Astrocyte of the spinal cord (primary cell): ENCODE measurements around the gene DTNA.

Experiments
- DNase-seq: peaks from one replicate; pipeline ENCODE4 v3.0.0; 2011; ENCODE audit warnings: low read depth, low spot score
- H3K4me3 ChIP-seq: 2 replicates; pipeline ENCODE4 v1.5.1; 2011; ENCODE audit warnings: low read depth, mild to moderate bottlenecking, low read length, moderate library complexity
- in situ Hi-C: cut with HindIII; loops from 2 replicates; pipeline ENCODE4 v1.10.0; 2017; ENCODE audit warnings: low sequenced_read_pairs
- TF ChIP-seq, protein P1 (sequence below): IDR thresholded peaks from 2 replicates; pipeline ENCODE4 v1.5.1; 2012; ENCODE audit warnings: low read depth, mild to moderate bottlenecking, low read length, inconsistent platforms

The DTNA gene

DNA sequence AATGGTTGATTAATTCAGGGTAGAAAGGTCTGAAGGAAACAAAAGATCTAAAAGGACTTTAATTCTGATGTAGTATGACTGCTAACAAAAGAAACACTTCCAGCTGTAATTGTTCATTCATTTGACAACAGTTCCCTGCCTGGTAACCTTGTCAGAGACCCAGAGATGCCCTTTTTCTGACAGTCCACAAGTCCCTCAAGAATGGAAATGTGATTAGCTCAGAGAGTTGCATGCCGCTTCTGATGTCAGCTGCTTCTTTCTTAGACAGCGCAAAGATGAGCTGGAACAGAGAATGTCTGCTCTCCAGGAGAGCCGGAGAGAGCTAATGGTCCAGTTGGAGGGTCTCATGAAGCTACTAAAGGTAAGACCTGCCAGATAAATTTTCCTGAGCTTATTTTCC is 153.6 kb downstream of the DTNA start:
- in situ Hi-C loops = no loop called here
- H3K4me3 ChIP-seq = no peak overlapping the region
- TF ChIP-seq, protein P1, sequence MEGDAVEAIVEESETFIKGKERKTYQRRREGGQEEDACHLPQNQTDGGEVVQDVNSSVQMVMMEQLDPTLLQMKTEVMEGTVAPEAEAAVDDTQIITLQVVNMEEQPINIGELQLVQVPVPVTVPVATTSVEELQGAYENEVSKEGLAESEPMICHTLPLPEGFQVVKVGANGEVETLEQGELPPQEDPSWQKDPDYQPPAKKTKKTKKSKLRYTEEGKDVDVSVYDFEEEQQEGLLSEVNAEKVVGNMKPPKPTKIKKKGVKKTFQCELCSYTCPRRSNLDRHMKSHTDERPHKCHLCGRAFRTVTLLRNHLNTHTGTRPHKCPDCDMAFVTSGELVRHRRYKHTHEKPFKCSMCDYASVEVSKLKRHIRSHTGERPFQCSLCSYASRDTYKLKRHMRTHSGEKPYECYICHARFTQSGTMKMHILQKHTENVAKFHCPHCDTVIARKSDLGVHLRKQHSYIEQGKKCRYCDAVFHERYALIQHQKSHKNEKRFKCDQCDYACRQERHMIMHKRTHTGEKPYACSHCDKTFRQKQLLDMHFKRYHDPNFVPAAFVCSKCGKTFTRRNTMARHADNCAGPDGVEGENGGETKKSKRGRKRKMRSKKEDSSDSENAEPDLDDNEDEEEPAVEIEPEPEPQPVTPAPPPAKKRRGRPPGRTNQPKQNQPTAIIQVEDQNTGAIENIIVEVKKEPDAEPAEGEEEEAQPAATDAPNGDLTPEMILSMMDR = no peak
- DNase-seq = no peak

DNA sequence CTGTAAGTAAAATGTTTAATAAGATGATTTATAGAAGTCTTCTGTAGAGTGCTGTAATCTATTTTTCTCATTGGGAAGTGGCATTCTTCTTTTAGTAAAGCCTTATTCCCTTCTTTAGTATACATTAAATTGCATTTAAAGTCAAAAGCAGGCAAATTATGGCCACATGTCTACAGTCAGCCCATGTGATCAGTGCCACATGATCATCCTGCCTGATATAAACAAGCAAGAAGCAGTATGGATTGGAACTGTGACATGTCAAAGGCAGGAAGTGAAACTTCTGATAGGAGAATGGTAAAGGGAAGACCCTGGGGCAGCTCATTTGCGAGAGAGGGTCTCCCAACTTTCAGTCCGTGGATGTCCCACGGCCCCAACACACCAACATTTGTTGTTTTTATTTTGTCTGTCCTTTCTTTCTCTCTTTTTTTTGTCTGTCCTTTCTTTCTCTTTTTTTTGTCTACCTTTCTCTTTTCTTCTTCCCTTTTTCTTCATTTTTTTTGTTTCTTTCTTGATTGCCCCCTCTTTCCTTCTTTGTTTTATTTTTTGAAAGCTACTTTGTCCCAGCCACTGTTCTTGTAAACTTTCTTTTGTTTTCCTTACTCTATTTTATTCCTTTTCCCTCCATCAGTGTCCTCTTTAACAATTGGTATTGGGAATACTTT is 154.9 kb downstream of the DTNA start:
- in situ Hi-C loops = no loop called here
- no peak for DNase-seq
- H3K4me3 ChIP-seq = no peak overlapping the region
- TF ChIP-seq, protein P1 = no peak

DNA sequence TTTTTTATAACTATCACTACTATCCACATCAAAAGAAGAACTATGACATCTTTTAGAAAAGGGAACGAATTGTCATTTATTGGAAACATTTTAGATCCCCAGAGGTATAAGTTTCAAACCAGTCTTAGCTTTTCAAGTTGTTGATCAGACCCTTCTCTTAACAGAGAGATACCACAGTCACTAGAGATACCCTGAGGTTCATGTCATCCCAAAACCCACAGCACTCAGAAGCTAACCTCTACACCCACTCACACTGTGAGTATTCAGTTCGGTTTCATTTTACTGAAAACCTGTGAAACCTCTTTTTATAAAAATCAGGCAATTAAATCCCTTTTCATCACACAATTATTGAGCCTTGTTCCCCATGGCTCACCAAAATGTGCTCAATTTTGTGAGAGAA is 156.2 kb downstream of the DTNA start:
- no peak overlapping the region for H3K4me3 ChIP-seq
- in situ Hi-C loops = no loop called here
- DNase-seq = no peak
- TF ChIP-seq, protein P1 = no peak

GRCh38 chr18:34866739-34867138 is 156.6 kb downstream of the DTNA start:
- peak; percentile 33 for DNase-seq
- TF ChIP-seq, protein P1 = peak; percentile 62
- H3K4me3 ChIP-seq = no peak overlapping the region
- in situ Hi-C loops = no loop called here

- DNase-seq = no peak
- no peak overlapping the region for H3K4me3 ChIP-seq
- TF ChIP-seq, protein P1 = peak; percentile 29
- in situ Hi-C loops = no loop called here
Observed at GRCh38 chr18:34867520-34867919, 157.4 kb downstream of the DTNA start.

DNA sequence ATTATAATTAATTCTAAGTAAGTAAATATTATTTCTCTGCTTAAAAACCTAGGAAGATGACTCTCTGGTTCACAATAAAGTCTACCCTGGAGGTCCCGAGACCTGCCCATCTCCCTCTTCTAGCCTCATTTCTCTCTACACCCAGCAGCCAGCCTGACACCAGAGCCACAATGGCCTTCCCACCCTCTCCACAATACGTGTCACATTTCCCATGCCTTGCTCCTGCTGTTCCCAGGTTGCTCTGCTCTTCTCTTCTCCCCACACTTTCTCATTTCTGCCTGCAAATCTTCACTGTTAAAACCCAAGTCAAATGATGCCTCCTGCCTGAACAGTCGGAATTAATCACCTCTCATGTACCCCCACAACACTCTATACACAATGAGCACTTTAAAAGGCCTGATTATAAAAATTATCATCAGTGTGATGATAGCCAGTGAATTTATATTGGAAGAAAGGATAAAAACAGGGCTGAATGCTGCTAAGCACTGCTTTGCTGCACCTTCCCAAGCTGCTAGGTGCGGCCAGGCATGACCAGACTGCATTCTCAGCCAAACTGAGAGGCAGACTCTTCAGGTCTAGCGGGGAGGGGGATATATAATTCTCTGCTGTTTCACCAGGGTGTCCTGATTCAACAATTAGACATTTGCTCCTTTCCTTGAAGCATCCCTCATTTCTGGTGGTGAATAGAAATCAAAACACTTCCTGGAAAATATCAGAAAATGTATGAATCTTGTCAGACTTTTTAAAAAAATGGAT is 160.6 kb downstream of the DTNA start:
- H3K4me3 ChIP-seq = no peak overlapping the region
- TF ChIP-seq, protein P1 = no peak
- DNase-seq = no peak
- in situ Hi-C loops = no loop called here
